GM13976 (cell line): ENCODE data around the gene THAP8.
A peak's percentile ranks its signal among the peaks of the same experiment; 100 is the strongest.

Experiments
- DNase-seq: peaks from one replicate; pipeline ENCODE4 v3.0.0; 2012; ENCODE audit warnings: low spot score
- CTCF ChIP-seq: IDR thresholded peaks from 2 replicates; pipeline ENCODE4 v1.5.1; 2012; ENCODE audit warnings: borderline replicate concordance, mild to moderate bottlenecking; ENCODE audit not compliant: insufficient read depth; ENCODE audit errors: extremely low read depth, missing control alignments, control extremely low read depth
- in situ Hi-C: fragments of 300-500 bp; cut with MboI; formaldehyde crosslinking; loops from one replicate; pipeline ENCODE4 v1.12.0; 2022; ENCODE audit warnings: low sequenced_read_pairs, mixed read lengths, inconsistent platforms; ENCODE audit not compliant: unreplicated experiment

Gene THAP8

GRCh38 chr19:35993923-35994598 lies 60.0 kb downstream of the THAP8 start:
- peak; percentile 19 for TF ChIP-seq CTCF
- DNase-seq, result peak; percentile 64
- in situ Hi-C loops, result no loop called here

DNA sequence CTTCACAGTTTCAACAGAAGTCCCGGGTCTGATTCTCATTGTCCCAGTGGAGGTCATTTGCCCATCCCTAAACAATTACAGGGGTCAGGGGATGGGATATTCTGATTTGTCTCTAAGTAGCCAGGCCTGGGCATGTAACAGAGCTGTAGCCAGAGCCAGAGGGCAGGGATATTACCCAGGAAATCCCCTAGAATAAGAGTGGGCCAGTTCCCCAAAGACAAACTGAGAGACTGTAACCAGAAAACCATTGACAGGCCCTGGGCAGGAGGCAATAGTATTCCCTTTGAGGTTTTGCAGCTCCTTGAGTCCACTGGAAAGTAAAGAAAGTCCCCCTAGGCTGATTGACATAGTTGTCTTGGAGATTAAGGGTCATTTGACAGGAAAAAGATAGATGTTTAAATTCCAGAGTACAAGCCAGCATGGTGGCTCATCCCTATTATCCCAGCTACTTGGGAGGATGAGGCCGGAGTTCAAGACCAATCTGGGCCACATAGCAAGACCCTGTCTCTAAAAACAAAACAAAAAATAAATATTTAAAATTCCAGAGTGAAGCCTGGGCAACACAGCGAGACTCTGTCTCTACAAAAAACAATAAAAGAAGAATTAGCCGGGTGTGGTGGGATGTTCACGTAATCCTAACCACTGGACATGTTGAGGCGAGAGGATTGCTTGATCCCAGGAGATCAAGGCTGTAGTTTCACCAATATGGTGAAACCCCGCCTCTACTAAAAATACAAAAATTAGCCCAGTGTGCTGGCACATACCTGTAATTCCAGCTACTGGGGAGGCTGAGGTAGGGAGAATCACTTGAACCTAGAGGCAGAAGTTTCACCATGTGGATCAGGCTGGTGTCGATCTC lies 60.9 kb downstream of the THAP8 start:
- in situ Hi-C loops, result no loop called here
- TF ChIP-seq CTCF, result no peak

DNA sequence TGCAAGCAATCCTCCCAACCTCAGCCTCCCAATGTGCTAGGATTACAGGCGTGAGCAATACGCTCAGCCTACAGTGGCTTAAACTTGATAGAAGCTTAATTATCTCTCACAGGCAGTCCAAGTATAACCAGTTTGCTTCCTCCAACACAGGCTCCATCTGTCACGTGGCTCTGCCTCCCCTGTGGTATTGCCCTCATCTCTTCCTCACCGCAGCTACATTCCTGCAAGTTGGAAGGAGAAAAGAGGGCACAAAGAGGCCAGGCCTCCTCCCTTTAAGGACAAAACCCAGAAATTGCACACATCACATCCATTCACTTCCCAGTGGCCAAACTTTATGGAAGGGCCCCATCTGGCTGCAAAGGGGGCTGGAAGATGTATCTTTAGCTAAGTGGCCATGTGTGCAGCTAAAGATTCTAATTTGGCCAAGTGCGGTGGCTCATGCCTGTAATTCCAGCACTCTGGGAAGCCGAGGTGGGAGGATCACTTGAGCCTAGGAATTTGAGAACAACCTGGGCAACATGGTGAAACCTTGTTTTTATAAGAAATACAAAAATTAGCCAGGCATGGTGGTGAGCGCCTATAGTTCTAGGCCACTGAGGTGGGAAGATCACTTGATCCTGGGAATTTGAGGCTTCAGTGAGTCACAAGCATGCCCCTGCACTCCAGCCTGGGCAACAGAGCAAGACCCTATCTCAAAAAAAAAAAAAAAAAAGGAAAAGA lies 62.2 kb downstream of the THAP8 start:
- in situ Hi-C loops, result no loop called here
- TF ChIP-seq CTCF, result no peak
- no peak for DNase-seq

More for the DNA sequence above, 60.9 kb downstream of the THAP8 start:
- peak; percentile 55 for DNase-seq

DNA sequence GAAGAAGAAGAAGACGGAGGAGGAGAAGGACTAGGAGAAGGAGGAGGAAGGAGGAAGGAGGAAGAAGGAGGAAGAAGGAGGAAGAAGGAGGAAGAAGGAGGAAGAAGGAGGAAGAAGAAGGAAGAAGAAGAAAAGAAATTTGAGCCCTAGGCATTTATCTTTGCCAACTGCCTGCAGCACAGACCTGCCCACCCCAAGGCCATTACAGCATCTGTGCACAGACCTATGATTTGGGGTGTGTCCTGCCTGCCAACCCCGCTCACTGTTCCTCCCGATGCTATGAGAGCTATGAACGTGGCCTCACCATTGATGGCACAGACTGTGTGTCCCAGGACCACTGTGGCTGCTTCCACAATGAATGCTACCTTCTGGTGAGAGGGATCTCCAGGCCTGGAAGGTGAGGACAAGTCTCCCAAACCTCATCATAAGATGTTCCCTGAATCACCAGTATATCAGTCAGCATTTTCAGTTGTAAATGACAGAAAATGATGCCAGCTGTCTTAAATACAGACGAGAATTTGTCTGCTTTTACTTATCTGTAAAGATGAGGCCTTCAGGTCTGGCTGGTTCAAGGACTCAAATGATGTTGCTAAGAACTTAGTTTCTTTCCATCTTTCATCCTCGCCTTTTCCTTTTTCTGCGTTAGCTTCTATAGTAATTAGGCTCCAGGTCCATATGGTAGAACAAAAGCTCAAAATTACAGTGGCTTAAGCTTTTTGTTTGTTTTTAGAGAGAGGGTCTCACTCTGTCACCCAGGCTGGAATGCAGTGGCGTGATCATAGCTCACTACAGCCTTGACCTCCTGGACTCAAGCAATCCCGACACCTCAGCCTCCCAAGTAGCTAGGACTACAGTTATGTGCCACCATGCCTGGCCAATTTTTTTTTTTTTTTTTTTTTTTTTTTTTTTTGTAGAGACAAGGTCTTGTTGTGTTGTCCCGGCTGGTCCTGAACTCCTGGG lies 63.0 kb downstream of the THAP8 start:
- no peak for TF ChIP-seq CTCF
- no peak for DNase-seq
- in situ Hi-C loops, result no loop called here

DNA sequence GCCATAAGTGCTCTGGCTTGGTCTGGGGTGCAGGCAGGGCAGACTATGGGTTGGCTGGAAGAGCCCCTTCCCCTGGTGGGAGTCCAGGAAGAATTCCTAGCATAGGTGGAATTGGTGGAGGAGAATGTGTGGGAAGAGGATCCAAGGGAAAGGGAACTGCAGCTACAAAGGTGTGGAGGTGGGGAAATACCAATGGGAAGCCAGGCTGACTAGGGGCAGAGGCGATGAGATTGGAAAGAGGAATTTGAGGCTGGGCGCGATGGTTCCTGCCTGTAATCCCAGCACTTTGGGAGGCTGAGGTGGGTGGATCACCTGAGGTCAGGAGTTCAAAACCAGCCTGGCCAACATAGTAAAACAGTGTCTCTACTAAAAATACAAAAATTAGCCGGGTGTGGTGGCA lies 63.9 kb downstream of the THAP8 start:
- DNase-seq, result no peak
- no peak for TF ChIP-seq CTCF
- in situ Hi-C loops, result no loop called here

GRCh38 chr19:35988824-35989223 lies 65.3 kb downstream of the THAP8 start:
- TF ChIP-seq CTCF, result no peak
- in situ Hi-C loops, result no loop called here
- DNase-seq, result no peak
